ENCODE measurements around the gene SCN4B.

The SCN4B gene

GRCh38 chr11:118095493-118095892, 57.1 kb downstream of the SCN4B start:
- DNase-seq = no peak

GRCh38 chr11:118092907-118093571, 59.6 kb downstream of the SCN4B start:
- no peak for DNase-seq

GRCh38 chr11:118091690-118092089, 60.9 kb downstream of the SCN4B start:
- DNase-seq = no peak

GRCh38 chr11:118090545-118091162, 62.0 kb downstream of the SCN4B start:
- DNase-seq = no peak

GRCh38 chr11:118088531-118088930, 64.1 kb downstream of the SCN4B start:
- peak; percentile 24 for DNase-seq

GRCh38 chr11:118087931-118088330, 64.7 kb downstream of the SCN4B start:
- no peak for DNase-seq

GRCh38 chr11:118086913-118087768, 65.5 kb downstream of the SCN4B start, which contains the start of gene SMIM35:
Gene SMIM35 (minus strand): TSS chr11:118086963. CDS start chr11:118086757, 206 bp downstream.
- no peak for DNase-seq

GRCh38 chr11:118084656-118085055, 68.0 kb downstream of the SCN4B start:
- no peak for DNase-seq

GRCh38 chr11:118084247-118084646, 68.4 kb downstream of the SCN4B start:
- DNase-seq = no peak

Measured in OCI-M1 (cell line).